ENCODE data around the gene MAGI2. TPM values are rescaled to one million over a fixed set of nuclear protein-coding genes. Genes with fewer than 3 reads are reported as not detected.

Gene MAGI2
- total and polyA plus RNA-seq, 8 donors, result 1.3 to 4.0 (median 2.0) TPM

DNA sequence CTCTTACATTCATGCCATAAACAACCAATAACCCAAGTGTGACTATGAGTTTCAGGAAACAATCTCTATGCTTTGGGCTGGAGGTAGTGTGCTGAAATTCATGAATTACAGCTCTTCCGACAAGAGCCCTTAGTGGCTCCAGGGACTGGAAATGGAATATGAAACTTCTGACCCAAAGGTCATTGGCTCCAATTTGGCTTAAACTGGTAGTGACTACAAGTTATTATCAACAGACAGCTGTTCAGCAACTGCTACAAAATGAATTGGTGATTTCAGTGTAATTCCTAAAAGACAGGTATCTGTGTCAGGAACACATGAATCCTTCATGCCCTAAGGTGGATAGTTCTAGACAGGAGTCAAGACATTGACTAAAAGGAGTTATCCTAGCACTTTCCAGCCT, 909.5 kb downstream of the MAGI2 start:
- Histone ChIP-seq H3K27me3 (no peaks in the 10 kb centered on the region), H3K27ac (no peak overlapping the region), H3K36me3 (no peaks in the 10 kb centered on the region), H3K4me1 (no peaks in the 10 kb centered on the region), H3K9me3 (no peaks in the 10 kb centered on the region), H3K4me3 (no peak overlapping the region)
- intact Hi-C loops (cut with DNase I), result no loop called here
- ATAC-seq (no peak), DNase-seq (no peak), FAIRE-seq (no peak)
- WGBS, 2 donors, result 86% methylated on average over 1 of the region's 1 CpG
- no peak for TF ChIP-seq CTCF (IDR thresholded peaks at IDR 0.05)

- DNase-seq (no peak), ATAC-seq (no peak), FAIRE-seq (no peak)
- intact Hi-C loops (cut with DNase I), result no loop called here
- Histone ChIP-seq H3K4me1 (no peaks in the 10 kb centered on the region), H3K27me3 (no peaks in the 10 kb centered on the region), H3K27ac (no peak overlapping the region), H3K4me3 (no peak overlapping the region), H3K36me3 (no peaks in the 10 kb centered on the region), H3K9me3 (no peaks in the 10 kb centered on the region)
- WGBS, 2 donors, result 69 to 87% methylated on average over 2 of the region's 2 CpGs
- TF ChIP-seq CTCF (IDR thresholded peaks at IDR 0.05), result no peak
These were observed 910.5 kb downstream of the MAGI2 start for GRCh38 chr7:78542981-78543380.

GRCh38 chr7:78542541-78542940, 910.9 kb downstream of the MAGI2 start:
- 83 to 89% methylated on average over 5 of the region's 5 CpGs for WGBS, 2 donors
- no peak for FAIRE-seq
- intact Hi-C loops (cut with DNase I), result no loop called here

DNA sequence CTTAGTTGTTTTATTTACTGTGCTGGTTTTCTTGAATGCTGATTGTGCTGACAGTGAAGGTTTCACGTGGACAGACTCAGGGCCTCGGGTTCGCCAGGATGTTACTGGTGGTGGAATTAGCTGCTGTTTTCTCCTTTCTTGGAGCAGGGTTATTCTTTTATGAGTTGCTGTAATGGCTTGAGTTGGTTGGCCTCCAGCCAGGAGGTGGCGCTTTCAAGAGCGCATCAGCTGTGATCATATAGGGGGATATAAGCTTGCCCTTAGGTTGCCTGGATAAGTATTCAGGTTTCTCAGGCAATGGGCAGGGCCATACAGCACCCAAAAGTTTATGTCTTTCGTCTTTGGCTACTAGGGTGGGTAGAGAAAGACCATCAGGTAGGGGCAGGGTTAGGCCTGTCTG, 913.6 kb downstream of the MAGI2 start:
- H3K27me3 ChIP-seq, result no peaks in the 10 kb centered on the region
- intact Hi-C loops (cut with DNase I), result no loop called here
- FAIRE-seq (no peak), DNase-seq (no peak), ATAC-seq (no peak)
- H3K36me3 ChIP-seq, result no peaks in the 10 kb centered on the region
- TF ChIP-seq CTCF (IDR thresholded peaks at IDR 0.05), result no peak
- no peaks in the 10 kb centered on the region for H3K9me3 ChIP-seq
- WGBS, 2 donors, result 96 to 98% methylated on average over 6 of the region's 6 CpGs
- H3K27ac ChIP-seq, result no peak overlapping the region
- no peak overlapping the region for H3K4me3 ChIP-seq
- no peaks in the 10 kb centered on the region for H3K4me1 ChIP-seq

More at GRCh38 chr7:78542541-78542940, 910.9 kb downstream of the MAGI2 start:
- Histone ChIP-seq H3K9me3 (no peaks in the 10 kb centered on the region), H3K36me3 (no peaks in the 10 kb centered on the region), H3K27ac (no peak overlapping the region), H3K4me1 (no peaks in the 10 kb centered on the region), H3K27me3 (no peaks in the 10 kb centered on the region), H3K4me3 (no peak overlapping the region)
- ATAC-seq (no peak), DNase-seq (no peak)
- no peak for TF ChIP-seq CTCF (IDR thresholded peaks at IDR 0.05)

DNA sequence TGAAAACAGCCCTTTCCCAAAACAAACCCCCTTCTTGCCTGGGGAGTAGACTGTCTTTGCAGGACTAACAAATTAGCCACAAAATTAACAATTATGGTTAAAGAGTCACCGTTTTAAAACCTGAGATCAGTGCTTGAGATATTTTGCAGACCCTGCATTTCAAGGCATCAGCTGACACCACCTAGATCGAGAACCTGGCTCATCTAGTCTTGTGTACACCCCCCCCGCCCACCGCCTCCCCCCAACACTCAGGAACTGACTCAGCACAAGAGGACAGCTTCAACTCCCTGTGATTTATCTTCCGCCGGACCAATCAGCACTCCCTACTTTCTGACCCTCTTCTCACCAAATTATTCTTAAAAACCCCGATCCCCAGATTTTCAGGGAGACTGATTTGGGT, 917.8 kb downstream of the MAGI2 start:
- Histone ChIP-seq H3K27me3 (no peaks in the 10 kb centered on the region), H3K27ac (no peak overlapping the region), H3K36me3 (no peaks in the 10 kb centered on the region), H3K4me1 (peaks cover 0 to 5% (median 0%) of the 10 kb centered on the region in 3 donors), H3K9me3 (no peaks in the 10 kb centered on the region), H3K4me3 (no peak overlapping the region)
- WGBS, 2 donors, result 78 to 81% methylated on average over 7 of the region's 7 CpGs
- no peak for DNase-seq
- TF ChIP-seq CTCF (IDR thresholded peaks at IDR 0.05), result no peak
- intact Hi-C loops (cut with DNase I), result no loop called here
- no peak for FAIRE-seq
- no peak for ATAC-seq

Measured in pancreas (tissue), 10 donors.